ENCODE results near the gene INPP5B.
A peak's percentile ranks its signal among the peaks of the same experiment; 100 is the strongest.
"Not testable (repeated sequence)": the region's sequence is repeated elsewhere in the genome, so short reads cannot be mapped to it uniquely, and the experiment has no call there.

GRCh38 chr1:37975083-37975482, 28.2 kb upstream of the INPP5B start:
- TF ChIP-seq, protein P1, sequence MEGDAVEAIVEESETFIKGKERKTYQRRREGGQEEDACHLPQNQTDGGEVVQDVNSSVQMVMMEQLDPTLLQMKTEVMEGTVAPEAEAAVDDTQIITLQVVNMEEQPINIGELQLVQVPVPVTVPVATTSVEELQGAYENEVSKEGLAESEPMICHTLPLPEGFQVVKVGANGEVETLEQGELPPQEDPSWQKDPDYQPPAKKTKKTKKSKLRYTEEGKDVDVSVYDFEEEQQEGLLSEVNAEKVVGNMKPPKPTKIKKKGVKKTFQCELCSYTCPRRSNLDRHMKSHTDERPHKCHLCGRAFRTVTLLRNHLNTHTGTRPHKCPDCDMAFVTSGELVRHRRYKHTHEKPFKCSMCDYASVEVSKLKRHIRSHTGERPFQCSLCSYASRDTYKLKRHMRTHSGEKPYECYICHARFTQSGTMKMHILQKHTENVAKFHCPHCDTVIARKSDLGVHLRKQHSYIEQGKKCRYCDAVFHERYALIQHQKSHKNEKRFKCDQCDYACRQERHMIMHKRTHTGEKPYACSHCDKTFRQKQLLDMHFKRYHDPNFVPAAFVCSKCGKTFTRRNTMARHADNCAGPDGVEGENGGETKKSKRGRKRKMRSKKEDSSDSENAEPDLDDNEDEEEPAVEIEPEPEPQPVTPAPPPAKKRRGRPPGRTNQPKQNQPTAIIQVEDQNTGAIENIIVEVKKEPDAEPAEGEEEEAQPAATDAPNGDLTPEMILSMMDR (IDR thresholded peaks at IDR 0.05; ENCODE audit: low read length) = peak; percentile 22; the same call in 1 of the 2 replicates
- not testable (repeated sequence) for TF ChIP-seq EZH2 (optimal IDR thresholded peaks at IDR 0.05; ENCODE audit: low read depth, low read length)

Measured in MM.1S (cell line).